Measurements from ENCODE around the gene ANO8.
A peak's percentile ranks its signal among the peaks of the same experiment; 100 is the strongest.
"Not testable (repeated sequence)": the region's sequence is repeated elsewhere in the genome, so short reads cannot be mapped to it uniquely, and the experiment has no call there.

ANO8 gene

GRCh38 chr19:17311455-17312188 lies 23.0 kb downstream of the ANO8 start:
- peak; percentile 85 for DNase-seq (ENCODE audit: low spot score)
- peak; percentile 77 for FAIRE-seq

DNA sequence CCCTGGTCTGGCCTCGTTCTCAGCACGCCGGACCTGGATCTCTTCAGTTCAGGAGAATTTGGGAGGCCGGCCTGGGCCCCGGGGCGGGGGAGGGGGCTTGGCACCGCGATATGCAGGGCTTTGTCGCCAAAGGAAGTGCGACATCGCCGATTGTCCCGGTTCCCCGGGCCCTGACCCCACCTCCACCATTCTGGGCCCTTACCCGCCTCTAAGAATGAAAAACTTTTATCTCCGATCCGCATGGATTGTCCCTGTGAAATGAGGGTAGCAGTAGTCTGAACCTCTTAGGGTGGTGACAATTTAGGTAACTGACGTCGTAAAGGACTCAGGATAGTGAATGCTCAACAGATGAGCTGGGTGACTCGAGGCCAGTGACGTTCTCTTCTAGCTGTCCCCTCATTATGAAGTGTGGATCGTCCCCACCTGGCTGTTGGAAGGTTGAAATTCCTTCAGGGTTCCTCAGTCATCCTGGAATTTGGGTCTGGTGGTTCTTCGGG lies 24.6 kb downstream of the ANO8 start:
- FAIRE-seq (no peak), DNase-seq (ENCODE audit: low spot score) (no peak)

DNA sequence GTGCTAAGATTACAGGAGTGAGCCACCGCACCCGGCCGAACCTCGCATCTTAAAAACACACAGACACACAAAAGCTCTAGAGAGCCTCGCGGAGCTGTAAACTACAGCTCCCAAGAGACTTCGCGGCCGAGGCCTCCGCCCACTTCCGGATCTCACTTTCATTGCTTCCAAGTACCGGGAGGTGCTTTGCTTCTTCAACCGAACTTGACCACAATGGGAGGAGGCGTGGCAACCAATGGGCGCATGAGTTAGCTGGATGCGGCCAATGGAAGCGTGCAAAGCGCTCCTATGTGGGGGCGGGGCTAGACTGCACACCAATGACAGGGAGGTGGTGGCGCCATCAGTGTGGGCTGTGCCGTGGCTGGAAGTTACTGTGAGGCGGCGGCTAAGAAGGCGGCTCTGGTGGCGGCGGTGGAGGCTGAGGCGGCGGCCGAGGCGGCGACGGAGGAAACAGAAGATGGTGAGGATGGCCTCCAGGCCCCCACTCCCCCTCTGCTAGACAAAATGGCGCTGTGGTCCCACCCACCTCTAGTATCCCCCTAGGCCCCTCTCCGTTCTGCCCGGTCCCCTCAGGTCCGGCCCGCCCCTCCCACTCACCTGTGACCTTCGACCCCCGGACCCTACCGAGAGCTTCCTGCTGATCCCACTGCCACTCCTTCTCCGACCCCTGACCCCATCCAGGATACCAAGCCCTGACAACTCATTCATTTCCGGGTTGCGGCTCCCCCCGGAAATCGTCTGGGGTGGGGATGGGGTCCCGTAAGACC lies 25.3 kb downstream of the ANO8 start, which contains the start of gene DDA1:
Gene DDA1 (plus strand): TSS at position 366 of the 767 bp plus-strand sequence. CDS start 92 bp downstream, at position 458.
- FAIRE-seq, result peak; percentile 95
- peak; percentile 99 for DNase-seq (ENCODE audit: low spot score)

DNA sequence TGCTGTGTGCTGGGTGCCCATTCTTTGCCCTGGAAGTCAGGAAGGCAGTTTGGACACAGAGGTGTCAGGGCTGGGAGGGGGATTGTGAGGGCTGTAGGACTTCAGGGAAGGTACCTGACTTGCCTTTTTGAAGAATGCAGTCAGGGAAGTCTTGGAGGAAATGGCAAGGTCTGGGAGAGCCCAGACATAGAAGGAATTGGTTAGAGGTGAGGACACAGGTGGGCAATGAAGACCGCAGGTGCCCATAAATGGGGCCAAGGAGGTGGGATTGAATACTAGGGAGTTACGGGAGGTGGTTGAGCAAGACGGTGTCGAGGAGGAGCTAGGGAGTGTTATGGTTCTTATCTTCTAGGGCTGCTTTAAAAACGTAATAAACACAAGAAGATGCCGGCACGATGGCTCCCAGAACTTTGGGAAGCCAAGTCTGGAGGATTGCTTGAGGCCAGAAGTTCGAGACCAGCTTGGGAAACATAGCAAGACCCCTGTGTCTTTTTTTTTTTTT lies 26.7 kb downstream of the ANO8 start:
- FAIRE-seq (no peak), DNase-seq (ENCODE audit: low spot score) (no peak)

DNA sequence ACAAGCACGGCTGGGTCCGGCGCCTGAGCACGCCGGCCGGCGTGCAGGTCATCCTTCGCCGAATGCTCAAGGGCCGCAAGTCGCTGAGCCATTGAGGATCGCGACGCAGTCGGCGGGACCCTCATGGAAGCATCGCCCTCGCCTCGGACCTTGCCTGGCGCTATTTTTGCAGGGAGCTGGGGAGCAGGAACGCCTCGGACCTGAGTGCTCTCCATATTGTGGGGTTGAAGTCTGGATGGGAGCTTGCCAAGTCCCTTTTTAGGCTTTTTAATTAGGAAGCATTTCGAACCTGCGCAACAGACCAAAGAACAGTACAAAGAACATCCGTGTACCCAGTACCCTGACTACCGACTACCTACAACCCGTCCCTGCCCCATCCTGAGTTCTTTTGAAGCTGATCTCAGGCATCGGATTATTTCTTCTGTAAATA lies 28.4 kb downstream of the ANO8 start:
- FAIRE-seq (no peak), DNase-seq (ENCODE audit: low spot score) (no peak)

- peak; percentile 93 for FAIRE-seq
These were observed 29.0 kb downstream of the ANO8 start, which contains the start of gene MRPL34 for GRCh38 chr19:17305517-17306284. TSS of gene MRPL34 (plus strand) at chr19:17305872. CDS start at chr19:17305893, 21 bp downstream.

DNA sequence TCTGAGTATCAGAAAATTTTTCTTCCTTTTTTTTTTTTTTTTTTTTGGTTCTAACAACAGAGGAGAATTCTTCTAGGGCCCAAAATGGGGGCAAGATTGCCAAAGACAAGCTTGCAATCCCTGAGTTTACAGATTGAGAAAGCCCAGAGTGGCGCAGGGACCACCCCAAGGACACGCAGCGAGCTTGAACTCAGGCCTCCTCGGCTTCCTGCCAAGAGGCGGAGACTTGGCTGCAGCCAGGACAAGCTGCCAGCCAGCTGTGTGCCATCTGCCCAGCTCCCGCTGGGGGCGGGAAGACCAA lies 29.5 kb downstream of the ANO8 start:
- FAIRE-seq, result no peak
- DNase-seq (ENCODE audit: low spot score), result no peak

More at GRCh38 chr19:17305517-17306284, 29.0 kb downstream of the ANO8 start, which contains the start of gene MRPL34:
- peak; percentile 100 for DNase-seq (ENCODE audit: low spot score)

GRCh38 chr19:17304386-17305215 lies 30.1 kb downstream of the ANO8 start:
- DNase-seq (ENCODE audit: low spot score) (no peak), FAIRE-seq (no peak)

DNA sequence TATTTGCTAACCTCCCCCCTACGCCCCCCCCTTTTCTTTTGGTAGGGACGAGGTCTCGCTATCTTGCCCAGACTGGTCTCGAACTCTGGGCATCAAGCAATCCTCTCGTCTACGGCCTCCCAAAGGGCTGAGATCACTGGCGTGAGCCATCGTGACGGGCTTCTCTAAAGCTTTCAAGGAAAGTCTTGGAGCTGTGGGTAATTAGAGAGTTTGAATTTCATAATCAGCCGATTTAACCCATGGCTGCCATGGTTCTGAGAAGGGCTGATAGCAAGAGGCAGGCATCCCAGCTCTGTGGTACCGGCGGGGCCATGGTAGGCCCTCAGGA lies 30.8 kb downstream of the ANO8 start:
- no peak for FAIRE-seq
- no peak for DNase-seq (ENCODE audit: low spot score)

DNA sequence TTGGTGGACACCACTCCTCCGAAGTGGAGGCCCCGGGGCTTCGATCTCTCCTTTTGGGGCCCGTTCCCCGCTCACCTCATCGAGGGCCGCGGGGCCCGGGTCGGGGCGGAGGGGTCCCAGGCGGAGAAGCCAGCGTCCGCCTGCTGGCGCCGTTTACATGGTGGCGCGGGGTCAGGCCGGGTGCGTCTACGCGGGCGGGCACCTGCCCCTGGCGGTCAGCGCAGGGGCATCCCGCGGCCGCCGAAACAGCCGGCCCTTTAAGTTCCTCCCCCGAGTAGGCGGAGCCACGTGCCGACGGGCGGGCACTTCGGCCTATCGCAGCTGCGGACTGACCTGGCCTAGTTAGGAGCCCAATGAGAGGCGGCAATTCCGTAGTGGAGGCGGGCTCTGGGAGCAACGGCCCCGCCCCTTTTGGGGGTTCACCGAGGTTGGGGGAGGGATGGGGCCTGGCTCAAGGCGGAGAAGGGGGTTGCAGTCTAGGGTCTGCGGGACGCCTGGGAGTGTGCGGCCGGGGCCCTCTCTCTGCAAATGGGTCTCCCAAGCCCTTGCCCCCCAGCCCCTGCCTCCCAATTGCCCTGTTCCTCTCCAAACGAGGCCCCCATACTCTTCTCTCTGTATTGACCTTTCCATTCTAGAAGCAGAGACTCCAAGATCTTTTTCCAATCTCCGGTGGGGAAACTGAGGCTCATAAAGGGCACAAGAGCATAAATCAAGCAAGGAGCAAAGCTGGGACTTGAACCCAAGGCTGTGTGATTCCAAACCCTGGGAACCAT lies 31.3 kb downstream of the ANO8 start, which contains the start of gene ABHD8:
Gene ABHD8 (minus strand): TSS at position 259 of the 773 bp plus-strand sequence. CDS start 1,809 bp downstream, outside the sequence.
- FAIRE-seq (peak; percentile 11), DNase-seq (ENCODE audit: low spot score) (peak; percentile 86)

- FAIRE-seq (no peak), DNase-seq (ENCODE audit: low spot score) (no peak)
These were observed 32.1 kb downstream of the ANO8 start for GRCh38 chr19:17302391-17303166.

- DNase-seq (ENCODE audit: low spot score) (no peak), FAIRE-seq (no peak)
These were observed 33.5 kb downstream of the ANO8 start for GRCh38 chr19:17300992-17301619.

GRCh38 chr19:17296976-17297375 lies 37.7 kb downstream of the ANO8 start:
- FAIRE-seq (no peak), DNase-seq (ENCODE audit: low spot score) (no peak)

GRCh38 chr19:17296273-17296672 lies 38.4 kb downstream of the ANO8 start:
- FAIRE-seq (peak; percentile 41), DNase-seq (ENCODE audit: low spot score) (peak; percentile 71)

DNA sequence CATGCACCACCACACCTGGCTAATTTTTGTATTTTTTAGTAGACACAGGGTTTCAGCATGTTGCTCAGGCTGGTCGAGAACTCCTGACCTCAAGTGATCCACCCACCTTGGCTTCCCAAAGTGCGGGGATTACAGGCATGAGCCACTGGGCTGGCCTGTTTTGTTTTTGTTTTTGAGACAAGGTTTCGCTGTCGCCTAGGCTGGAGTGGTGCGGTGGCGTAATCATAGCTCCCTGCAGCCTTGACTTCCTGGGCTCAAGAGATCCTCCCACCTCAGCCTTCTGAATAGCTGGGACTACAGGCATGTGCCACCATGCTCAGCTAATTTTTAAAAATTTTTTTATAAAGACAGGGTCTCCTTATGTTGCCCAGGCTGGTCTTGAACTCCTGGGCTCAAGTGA lies 39.1 kb downstream of the ANO8 start:
- FAIRE-seq, result not testable (repeated sequence)

GRCh38 chr19:17294051-17294891 lies 40.4 kb downstream of the ANO8 start:
- FAIRE-seq (no peak), DNase-seq (ENCODE audit: low spot score) (no peak)

More for the DNA sequence above, 39.1 kb downstream of the ANO8 start:
- DNase-seq (ENCODE audit: low spot score), result not testable (repeated sequence)

- no peak for FAIRE-seq
These were observed 41.0 kb downstream of the ANO8 start for GRCh38 chr19:17293605-17294004.

More at GRCh38 chr19:17293605-17294004, 41.0 kb downstream of the ANO8 start:
- DNase-seq (ENCODE audit: low spot score), result no peak
